Activated naive CD4-positive, alpha-beta T cell treated with anti-CD3 and anti-CD28 coated beads for 36 hours (primary cell): ENCODE results near the gene GLRA3. TPM values are rescaled to one million over a fixed set of nuclear protein-coding genes. Genes with fewer than 3 reads are reported as not detected.

Source experiments
- CTCF ChIA-PET: fragments of 350-600 bp; sonication (Branson Sonifier 250); formaldehyde crosslinking; loops from one replicate; lab custom pipeline; 2021; ENCODE audit warnings: antibody characterized with exemption; lab: Charles Lee
- DNase-seq: peaks from one replicate; pipeline ENCODE4 v3.0.0-alpha.2; 2020
- H3K27ac Mint-ChIP-seq: one replicate; pipeline ENCODE4 v1.8.0; 2021; ENCODE audit warnings: mild to moderate bottlenecking, mixed read lengths
- H3K27me3 Mint-ChIP-seq: one replicate; pipeline ENCODE4 v1.8.0; 2021; ENCODE audit warnings: low read depth, mixed read lengths
- H3K36me3 Mint-ChIP-seq: one replicate; pipeline ENCODE4 v1.8.0; 2021; ENCODE audit warnings: low read depth, mixed read lengths
- H3K4me1 Mint-ChIP-seq: one replicate; pipeline ENCODE4 v1.8.0; 2021; ENCODE audit warnings: low read depth, mixed read lengths
- H3K4me3 Mint-ChIP-seq: one replicate; pipeline ENCODE4 v1.8.0; 2021; ENCODE audit warnings: mild to moderate bottlenecking, moderate library complexity, mixed read lengths
- H3K9me3 Mint-ChIP-seq: one replicate; pipeline ENCODE4 v1.8.0; 2021; ENCODE audit warnings: mixed read lengths
- intact Hi-C: fragments of 100-400 bp; cut with micrococcal nuclease; formaldehyde crosslinking; loops from one replicate; pipeline ENCODE4 v1.15.1; 2023
- total RNA-seq, 2 experiments: library from RNA; stranded (reverse); gene quantifications; one replicate each; pipeline ENCODE4 v1.2.3, GENCODE V29; 2021

The GLRA3 gene
- total RNA-seq, 2 experiments from 2014 or later, result not detected

DNA sequence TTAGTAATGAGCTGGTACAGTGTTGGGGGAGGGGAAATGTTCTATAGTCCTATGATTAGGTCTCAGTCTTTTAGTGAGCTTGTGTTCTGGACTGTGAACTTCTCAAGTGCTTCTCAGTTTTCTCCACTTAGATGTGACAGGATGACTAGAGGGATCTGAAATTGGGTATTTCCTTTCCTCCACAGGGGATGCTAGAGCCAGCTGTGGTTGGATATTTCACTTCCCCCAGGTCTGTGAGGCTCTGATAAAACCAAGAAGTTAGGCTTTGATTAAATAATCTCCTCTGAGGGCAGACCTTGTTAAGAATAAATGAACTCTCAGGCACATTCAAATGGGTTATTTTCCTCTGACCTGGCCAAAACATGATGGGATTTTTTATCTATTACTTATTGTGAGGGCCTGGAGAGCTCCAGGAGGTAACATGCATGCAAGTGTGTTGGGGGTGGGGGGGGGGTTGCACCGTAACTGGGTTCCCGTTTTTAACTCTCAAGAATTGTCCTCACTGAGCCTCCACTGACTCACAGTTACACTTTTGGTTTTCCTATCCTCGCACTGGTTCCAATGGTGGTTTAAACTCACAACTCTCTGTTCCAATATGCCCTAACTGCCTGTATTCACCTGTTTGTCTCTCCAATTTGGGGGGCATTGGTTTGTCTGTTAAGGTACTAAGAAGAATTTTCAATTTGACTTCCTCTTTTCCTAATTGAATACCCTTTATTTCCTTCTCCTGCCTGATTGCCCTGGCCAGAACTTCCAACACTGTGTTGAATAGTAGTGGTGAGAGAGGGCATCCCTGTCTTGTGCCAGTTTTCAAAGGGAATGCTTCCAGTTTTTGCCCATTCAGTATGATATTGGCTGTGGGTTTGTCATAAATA, 28.1 kb upstream of the GLRA3 start:
- no peak overlapping the region for H3K4me3 Mint-ChIP-seq
- CTCF ChIA-PET, result no interaction called here
- H3K4me1 Mint-ChIP-seq, result no peaks in the 10 kb centered on the region

DNA sequence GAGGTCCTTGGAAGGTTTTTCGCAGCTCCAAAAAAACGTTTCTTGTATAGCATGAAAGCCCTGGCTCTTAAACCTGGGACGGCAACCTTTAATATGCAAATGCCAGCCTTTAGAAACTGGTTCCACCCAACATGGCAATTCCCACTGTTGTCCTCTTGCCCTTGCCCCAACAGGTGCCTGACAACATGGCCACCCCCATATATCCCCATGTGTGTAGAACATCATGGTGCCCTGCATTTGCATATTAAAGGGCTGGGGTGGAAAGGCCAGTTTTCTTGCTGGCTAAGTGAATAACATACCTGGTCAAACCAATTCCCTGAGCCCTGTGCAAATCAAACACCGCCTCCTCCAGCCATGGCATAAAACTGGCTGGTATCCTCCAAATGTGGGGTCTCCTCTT, 26.0 kb upstream of the GLRA3 start:
- CTCF ChIA-PET, result no interaction called here
- no peak overlapping the region for H3K4me3 Mint-ChIP-seq
- peaks cover 6% of the 10 kb centered on the region for H3K9me3 Mint-ChIP-seq
- H3K4me1 Mint-ChIP-seq, result no peaks in the 10 kb centered on the region
- intact Hi-C loops, result no loop called here
- no peaks in the 10 kb centered on the region for H3K36me3 Mint-ChIP-seq
- DNase-seq, result no peak
- no peak overlapping the region for H3K27ac Mint-ChIP-seq
- no peaks in the 10 kb centered on the region for H3K27me3 Mint-ChIP-seq

More for the DNA sequence above, 28.1 kb upstream of the GLRA3 start:
- Mint-ChIP-seq H3K27ac (no peak overlapping the region), H3K27me3 (no peaks in the 10 kb centered on the region), H3K36me3 (no peaks in the 10 kb centered on the region), H3K9me3 (peaks cover 10% of the 10 kb centered on the region)
- intact Hi-C loops, result no loop called here
- DNase-seq, result no peak

DNA sequence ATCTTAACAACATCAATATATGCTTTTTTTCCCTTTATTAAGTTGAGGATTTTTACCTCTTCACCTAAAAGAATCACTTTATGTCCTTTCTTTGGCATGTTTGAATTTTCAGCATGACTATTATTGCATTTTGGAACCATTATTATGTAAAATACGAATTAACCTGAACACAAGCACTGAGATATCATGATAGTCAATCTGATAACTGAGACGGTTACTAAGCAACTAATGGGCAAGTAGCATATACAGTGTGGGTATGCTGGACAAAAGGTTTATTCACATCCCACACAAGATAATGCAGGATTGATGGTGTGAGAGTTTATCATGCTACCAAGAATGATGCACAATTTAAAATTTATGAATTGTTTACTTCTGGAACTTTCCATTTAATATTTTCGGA, 24.6 kb upstream of the GLRA3 start:
- intact Hi-C loops, result no loop called here
- no peak for DNase-seq
- Mint-ChIP-seq H3K9me3 (peaks cover 4% of the 10 kb centered on the region), H3K27ac (no peak overlapping the region), H3K36me3 (no peaks in the 10 kb centered on the region), H3K4me1 (no peaks in the 10 kb centered on the region), H3K27me3 (no peaks in the 10 kb centered on the region), H3K4me3 (no peak overlapping the region)
- CTCF ChIA-PET, result no interaction called here

DNA sequence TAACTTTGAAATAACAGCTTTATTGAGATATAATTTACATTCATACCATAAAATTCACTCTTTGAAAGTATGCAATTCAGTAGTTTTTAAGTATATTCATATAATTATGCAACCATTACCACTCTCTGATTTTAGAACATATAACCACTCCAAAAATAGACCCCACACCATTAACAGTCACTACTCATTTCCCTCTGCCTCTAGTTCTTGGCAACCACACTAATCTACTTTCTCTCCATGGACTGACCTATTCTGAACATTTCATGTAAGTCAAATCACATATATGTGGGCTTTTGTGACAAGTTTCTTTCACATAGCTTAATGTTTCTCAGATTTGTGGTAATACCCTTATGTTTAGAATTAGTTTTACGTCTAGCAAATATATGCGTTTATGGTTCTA, 19.5 kb upstream of the GLRA3 start:
- Mint-ChIP-seq H3K27me3 (no peaks in the 10 kb centered on the region), H3K9me3 (peaks cover 3% of the 10 kb centered on the region), H3K27ac (no peak overlapping the region), H3K4me1 (no peaks in the 10 kb centered on the region), H3K4me3 (no peak overlapping the region), H3K36me3 (no peaks in the 10 kb centered on the region)
- intact Hi-C loops, result no loop called here
- CTCF ChIA-PET, result no interaction called here
- no peak for DNase-seq

DNA sequence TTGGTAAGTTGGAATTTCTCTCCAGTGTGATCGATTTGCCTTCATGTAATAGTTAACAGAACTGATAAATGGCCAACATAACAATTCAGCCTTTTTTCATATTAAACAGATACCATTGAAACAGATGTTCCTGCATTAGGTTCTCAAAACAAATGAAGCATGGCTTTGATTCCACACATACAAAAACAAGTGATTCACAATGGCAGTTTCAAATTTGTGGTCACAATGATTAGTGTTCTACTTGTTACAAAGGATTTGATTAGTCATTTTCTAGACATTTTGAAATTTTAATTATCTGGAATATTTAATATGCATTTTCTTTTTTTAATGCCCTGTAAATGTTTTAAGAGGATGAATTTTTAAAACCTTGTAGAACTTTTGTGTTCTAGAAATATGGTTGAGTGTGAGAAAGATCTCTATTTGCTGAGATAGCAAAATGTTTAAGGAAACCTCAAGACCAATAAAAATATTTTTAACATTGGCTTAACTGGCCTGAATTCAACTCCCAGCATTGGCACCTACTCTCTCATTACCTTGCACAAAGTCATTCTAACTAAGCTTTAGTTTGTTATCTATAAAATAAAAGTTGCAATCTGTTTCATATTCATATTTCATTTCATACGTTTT, 18.9 kb upstream of the GLRA3 start:
- CTCF ChIA-PET, result no interaction called here
- intact Hi-C loops, result no loop called here
- H3K4me1 Mint-ChIP-seq, result no peaks in the 10 kb centered on the region
- no peak overlapping the region for H3K27ac Mint-ChIP-seq
- DNase-seq, result no peak
- no peaks in the 10 kb centered on the region for H3K36me3 Mint-ChIP-seq
- no peak overlapping the region for H3K4me3 Mint-ChIP-seq
- H3K27me3 Mint-ChIP-seq, result no peaks in the 10 kb centered on the region
- H3K9me3 Mint-ChIP-seq, result peaks cover 3% of the 10 kb centered on the region

DNA sequence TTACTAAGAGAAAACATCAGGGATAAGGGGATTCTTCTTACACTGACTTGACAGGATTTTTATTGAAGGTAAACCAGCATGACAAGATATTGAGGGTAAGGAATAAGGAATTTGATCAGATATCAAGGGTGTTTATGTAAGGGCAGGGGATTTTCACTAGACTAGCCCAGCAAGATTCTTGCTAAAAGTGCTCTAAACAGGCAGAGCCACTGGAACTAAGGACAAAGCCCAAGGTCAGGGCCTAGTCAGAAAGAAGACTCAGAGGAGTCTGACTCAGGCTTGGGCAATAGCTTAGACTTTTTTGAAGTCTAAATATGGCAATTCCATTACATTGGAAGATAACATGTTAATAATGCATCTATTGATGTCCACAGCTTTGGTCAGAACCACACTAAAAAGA, 6.5 kb upstream of the GLRA3 start:
- Mint-ChIP-seq H3K36me3 (no peaks in the 10 kb centered on the region), H3K27me3 (peaks cover 13% of the 10 kb centered on the region), H3K27ac (no peak overlapping the region), H3K9me3 (peaks cover 3% of the 10 kb centered on the region), H3K4me1 (no peaks in the 10 kb centered on the region), H3K4me3 (no peak overlapping the region)
- no peak for DNase-seq
- CTCF ChIA-PET, result no interaction called here
- intact Hi-C loops, result no loop called here

DNA sequence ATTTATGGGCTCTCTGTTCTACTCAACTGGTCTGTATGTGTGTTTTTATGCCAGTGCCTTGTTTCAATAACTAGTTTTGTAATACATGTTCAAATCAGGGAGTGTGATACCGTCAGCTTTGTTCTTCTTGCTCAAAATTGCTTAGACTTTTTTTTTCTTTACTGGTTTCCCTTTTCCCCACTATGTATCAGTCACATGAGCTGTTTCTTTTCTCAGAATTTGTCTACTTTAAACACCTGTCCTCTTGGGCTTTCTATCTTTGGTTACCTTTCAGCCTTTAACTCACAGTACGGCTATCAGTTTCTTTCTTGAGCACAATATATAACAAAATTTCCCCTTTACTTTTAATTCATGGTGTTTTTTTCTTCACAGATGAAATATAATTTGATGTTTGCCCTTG, 5.4 kb upstream of the GLRA3 start:
- Mint-ChIP-seq H3K4me3 (no peak overlapping the region), H3K27ac (no peak overlapping the region), H3K36me3 (no peaks in the 10 kb centered on the region), H3K4me1 (peaks cover 2% of the 10 kb centered on the region), H3K27me3 (peaks cover 17% of the 10 kb centered on the region), H3K9me3 (peaks cover 3% of the 10 kb centered on the region)
- intact Hi-C loops, result no loop called here
- DNase-seq, result no peak
- CTCF ChIA-PET, result no interaction called here

DNA sequence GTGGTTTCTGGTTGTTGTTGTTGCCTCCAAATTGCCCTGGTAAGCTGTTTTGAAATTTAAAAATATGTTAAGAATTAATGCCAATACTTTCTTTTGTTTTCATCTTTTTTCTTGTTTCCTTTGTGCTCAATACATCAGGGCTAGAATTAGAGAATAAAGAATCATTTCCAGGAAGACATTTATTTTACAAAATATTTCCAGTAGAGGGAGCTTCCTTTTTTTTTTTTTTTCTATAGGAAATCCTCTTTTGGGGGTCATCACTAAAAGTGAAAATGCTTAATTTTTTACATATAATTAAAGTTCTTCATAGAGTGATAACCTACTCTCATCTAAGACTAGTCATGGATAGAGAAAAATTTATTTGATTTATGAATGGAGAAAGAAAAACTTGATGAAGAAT, 2.4 kb downstream of the GLRA3 start:
- Mint-ChIP-seq H3K36me3 (peaks cover 4% of the 10 kb centered on the region), H3K27ac (no peak overlapping the region), H3K4me1 (peaks cover 7% of the 10 kb centered on the region), H3K27me3 (peaks cover 18% of the 10 kb centered on the region), H3K9me3 (no peaks in the 10 kb centered on the region), H3K4me3 (no peak overlapping the region)
- no peak for DNase-seq
- intact Hi-C loops, result no loop called here
- CTCF ChIA-PET, result no interaction called here

DNA sequence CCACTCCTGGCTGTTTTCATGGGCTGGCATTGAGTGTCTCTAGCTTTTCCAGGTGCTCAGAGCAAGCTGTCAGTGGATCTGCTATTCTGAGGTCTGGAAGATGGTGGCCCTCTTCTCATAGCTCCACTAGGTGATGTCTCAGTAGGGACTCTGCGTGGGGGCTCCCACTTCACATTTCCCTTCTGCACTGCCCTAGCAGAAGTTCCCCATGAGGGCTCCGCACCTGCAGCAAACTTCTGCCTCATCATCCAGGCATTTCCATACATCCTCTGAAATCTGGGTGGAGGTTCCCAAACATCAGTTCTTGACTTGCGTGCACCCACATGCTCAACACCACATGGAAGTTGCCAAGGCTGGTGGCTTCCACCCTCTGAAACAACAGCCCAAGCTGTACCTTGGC, 13.8 kb downstream of the GLRA3 start:
- no peak overlapping the region for H3K4me3 Mint-ChIP-seq
- peaks cover 2% of the 10 kb centered on the region for H3K9me3 Mint-ChIP-seq

DNA sequence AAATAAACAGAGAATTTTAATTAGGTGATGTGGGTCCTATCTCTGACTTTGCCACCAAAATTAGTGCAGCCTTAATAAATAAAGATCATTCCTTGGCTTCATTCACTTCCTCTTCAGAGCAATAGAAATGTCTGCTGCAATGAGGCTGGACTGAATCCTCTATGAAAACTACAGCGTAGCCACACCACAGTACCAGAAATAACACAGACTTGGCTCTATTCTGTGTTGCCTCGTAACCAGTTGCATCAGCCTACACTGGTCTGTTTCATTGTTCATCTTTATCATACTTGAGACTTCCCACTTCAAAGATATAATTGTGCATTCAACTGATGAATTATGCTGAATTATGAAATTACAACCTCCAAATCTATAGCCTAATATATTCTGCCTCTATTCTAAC, 15.8 kb downstream of the GLRA3 start:
- no peaks in the 10 kb centered on the region for H3K27me3 Mint-ChIP-seq
- CTCF ChIA-PET, result no interaction called here
- H3K4me3 Mint-ChIP-seq, result no peak overlapping the region
- no peak for DNase-seq
- intact Hi-C loops, result no loop called here
- no peaks in the 10 kb centered on the region for H3K4me1 Mint-ChIP-seq
- no peaks in the 10 kb centered on the region for H3K36me3 Mint-ChIP-seq
- H3K9me3 Mint-ChIP-seq, result peaks cover 2% of the 10 kb centered on the region
- no peak overlapping the region for H3K27ac Mint-ChIP-seq

More for the DNA sequence above, 13.8 kb downstream of the GLRA3 start:
- DNase-seq, result no peak
- CTCF ChIA-PET, result no interaction called here
- intact Hi-C loops, result no loop called here
- Mint-ChIP-seq H3K27ac (no peak overlapping the region), H3K4me1 (no peaks in the 10 kb centered on the region), H3K36me3 (no peaks in the 10 kb centered on the region), H3K27me3 (no peaks in the 10 kb centered on the region)

DNA sequence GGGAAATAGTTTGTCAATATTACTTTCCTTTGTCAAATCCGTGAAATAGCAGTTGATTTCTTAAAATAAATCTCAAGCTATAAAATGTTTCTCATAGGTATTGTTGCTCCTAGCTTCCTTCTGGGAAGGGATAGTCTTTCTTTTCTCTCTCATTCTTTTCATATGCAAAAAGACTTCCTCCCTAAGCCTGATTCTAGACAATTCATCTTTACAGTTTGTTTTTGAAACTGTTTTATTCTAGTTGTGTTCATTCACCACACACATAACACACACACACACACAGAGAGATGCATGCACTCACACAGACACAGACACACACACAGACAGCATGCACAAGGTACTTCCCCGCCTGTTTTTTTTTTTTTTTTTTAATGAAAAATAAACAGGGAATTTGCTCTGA, 18.2 kb downstream of the GLRA3 start:
- DNase-seq, result no peak
- Mint-ChIP-seq H3K27ac (no peak overlapping the region), H3K4me3 (no peak overlapping the region), H3K36me3 (no peaks in the 10 kb centered on the region), H3K27me3 (no peaks in the 10 kb centered on the region), H3K4me1 (no peaks in the 10 kb centered on the region), H3K9me3 (peaks cover 2% of the 10 kb centered on the region)
- intact Hi-C loops, result no loop called here
- CTCF ChIA-PET, result no interaction called here

DNA sequence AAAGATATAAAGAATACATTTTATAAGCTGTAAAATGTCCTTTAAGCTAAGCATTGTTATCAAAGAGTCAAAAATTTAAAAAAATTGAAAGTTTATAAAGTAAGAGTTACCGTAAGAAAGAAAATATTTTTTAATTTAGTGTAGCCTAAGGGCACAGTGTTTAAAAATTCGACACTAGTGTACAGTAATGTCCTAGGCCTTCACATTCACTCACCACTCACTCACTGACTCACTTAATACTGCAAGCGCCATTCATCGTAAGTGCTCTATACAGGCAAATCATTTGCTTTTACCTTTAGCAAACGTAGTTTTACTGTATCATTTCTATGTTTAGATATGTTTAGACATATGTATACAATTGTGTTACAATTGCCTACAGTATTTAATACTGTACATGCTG, 20.2 kb downstream of the GLRA3 start:
- Mint-ChIP-seq H3K9me3 (no peaks in the 10 kb centered on the region), H3K4me1 (no peaks in the 10 kb centered on the region), H3K36me3 (no peaks in the 10 kb centered on the region), H3K27me3 (no peaks in the 10 kb centered on the region), H3K27ac (no peak overlapping the region), H3K4me3 (no peak overlapping the region)
- intact Hi-C loops, result no loop called here
- DNase-seq, result no peak
- CTCF ChIA-PET, result no interaction called here

DNA sequence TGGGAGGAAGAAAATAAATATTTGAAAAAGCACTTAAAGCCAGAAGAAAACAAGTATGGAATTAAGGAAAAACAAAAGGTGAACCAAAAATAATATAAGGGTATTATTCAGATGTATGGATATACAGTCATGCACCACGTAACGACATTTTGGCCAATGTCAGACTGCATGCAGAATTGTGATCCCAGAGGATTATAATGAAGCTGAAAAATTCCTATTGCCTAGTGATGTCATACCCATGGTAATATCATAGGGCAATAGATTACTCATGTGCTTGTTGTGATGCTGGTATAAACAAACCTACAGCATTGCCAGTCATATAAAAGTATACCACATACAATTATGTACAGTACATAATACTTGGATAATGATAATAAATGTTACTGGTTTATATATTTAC, 20.9 kb downstream of the GLRA3 start:
- Mint-ChIP-seq H3K4me1 (no peaks in the 10 kb centered on the region), H3K36me3 (no peaks in the 10 kb centered on the region), H3K9me3 (no peaks in the 10 kb centered on the region), H3K27me3 (no peaks in the 10 kb centered on the region), H3K27ac (no peak overlapping the region), H3K4me3 (no peak overlapping the region)
- intact Hi-C loops, result no loop called here
- DNase-seq, result no peak
- CTCF ChIA-PET, result no interaction called here
